ENCODE data around the gene CD4. TPM values are rescaled to one million over a fixed set of nuclear protein-coding genes. Genes with fewer than 3 reads are reported as not detected.

CD4 gene
- total RNA-seq, 1 experiment from 2014 or later = 0.42 TPM

- no peaks in the 10 kb centered on the region for H3K9me3 ChIP-seq (ENCODE audit: control insufficient read depth in 1 of 2, insufficient read depth in 1 of 2, low read depth in 1 of 2, low read length in 2 of 2)
- no peaks in the 10 kb centered on the region for H4K20me1 ChIP-seq (ENCODE audit: insufficient read depth)
- peak overlapping the region; percentile 89 for H3K9ac ChIP-seq (ENCODE audit: low read length)
- POLR2A ChIA-PET = interaction anchor here (0.6 to 8.9 kb wide), 14 partner anchors 8 to 638 kb away, joined by 3 to 186 read pairs (median 12); partner anchors contain the start of genes C12orf57, COPS7A, GAPDH and GNB3
- H3K36me3 ChIP-seq (ENCODE audit: control insufficient read depth in 1 of 2, insufficient read depth in 2 of 2, low read length in 2 of 2) = peaks cover 30 to 48% of the 10 kb centered on the region in 2 experiments; a peak in 3 of 4 replicates
- H3K4me1 ChIP-seq (ENCODE audit: control insufficient read depth in 1 of 2, insufficient read depth in 2 of 2, low read length in 2 of 2) = peaks cover 15 to 31% of the 10 kb centered on the region in 2 experiments
- no peak for DNase-seq (ENCODE audit: low read depth, low spot score)
- peak overlapping the region; percentile 65 for H3K27ac ChIP-seq (ENCODE audit: low read depth, low read length)
- intact Hi-C loops (cut with micrococcal nuclease) = loop anchor here (5.0 kb wide), 1 partner anchor 246 kb away; the partner anchor contains the start of gene CHD4
- RAD21 ChIA-PET (ENCODE audit: low non-redundant PET in 1 of 2, low total read pairs in 2 of 2, uncharacterized antibody in 2 of 2, unreplicated experiment in 2 of 2) = interaction anchor here in 1 of 2 experiments (1.5 kb wide), 1 partner anchor 20 kb away, joined by 5 read pairs; the partner anchor contains the start of gene SPSB2
- peaks cover 49% of the 10 kb centered on the region for H3K79me2 ChIP-seq (ENCODE audit: insufficient read depth, low read length)
- peak overlapping the region; percentile 67 to 94 for H3K4me3 ChIP-seq (replicated peaks in 1 of 2; ENCODE audit: low read depth in 1 of 2, low read length in 2 of 2)
- H3K27me3 ChIP-seq (ENCODE audit: insufficient read depth, low read length) = no peaks in the 10 kb centered on the region
- no peak for TF ChIP-seq SIN3A (IDR thresholded peaks at IDR 0.05; ENCODE audit: low read depth)
- TF ChIP-seq TCF7L2 (IDR thresholded peaks at IDR 0.05; ENCODE audit: borderline replicate concordance, extremely low read depth, insufficient read depth, insufficient read length) = peak; percentile 61
- peak; percentile 6 for ATAC-seq
- H2AFZ ChIP-seq (ENCODE audit: low read depth, low read length, poor library complexity, severe bottlenecking) = no peak overlapping the region
- CTCF ChIA-PET = interaction anchor here (0.6 to 3.4 kb wide), 10 partner anchors 16 to 99 kb away, joined by 3 to 38 read pairs (median 9); partner anchors contain the start of genes MLF2, P3H3 and SPSB2
- peak overlapping the region; percentile 100 for H3K4me2 ChIP-seq (ENCODE audit: low read length)
- BruUV-seq (replicated peaks) = no TSS peak
- no peaks in the 10 kb centered on the region for H3K9me2 ChIP-seq (ENCODE audit: insufficient read depth)
Observed at GRCh38 chr12:6852651-6853354, 63.5 kb downstream of the CD4 start.

- Histone ChIP-seq H3K27ac (ENCODE audit: low read depth, low read length) (peak overlapping the region; percentile 65), H3K36me3 (ENCODE audit: control insufficient read depth in 1 of 2, insufficient read depth in 2 of 2, low read length in 2 of 2) (peaks cover 31 to 55% of the 10 kb centered on the region in 2 experiments; a peak in 3 of 4 replicates), H3K9ac (ENCODE audit: low read length) (peak overlapping the region; percentile 89), H2AFZ (ENCODE audit: low read depth, low read length, poor library complexity, severe bottlenecking) (no peak overlapping the region), H3K4me1 (ENCODE audit: control insufficient read depth in 1 of 2, insufficient read depth in 2 of 2, low read length in 2 of 2) (peaks cover 15 to 31% of the 10 kb centered on the region in 2 experiments), H4K20me1 (ENCODE audit: insufficient read depth) (no peaks in the 10 kb centered on the region), H3K4me2 (ENCODE audit: low read length) (peak overlapping the region; percentile 100), H3K4me3 (replicated peaks in 1 of 2; ENCODE audit: low read depth in 1 of 2, low read length in 2 of 2) (peak overlapping the region; percentile 67 to 94), H3K9me3 (ENCODE audit: control insufficient read depth in 1 of 2, insufficient read depth in 1 of 2, low read depth in 1 of 2, low read length in 2 of 2) (no peaks in the 10 kb centered on the region), H3K9me2 (ENCODE audit: insufficient read depth) (no peaks in the 10 kb centered on the region), H3K27me3 (ENCODE audit: insufficient read depth, low read length) (no peaks in the 10 kb centered on the region), H3K79me2 (ENCODE audit: insufficient read depth, low read length) (peaks cover 49% of the 10 kb centered on the region)
- ChIA-PET RAD21 (ENCODE audit: low non-redundant PET in 1 of 2, low total read pairs in 2 of 2, uncharacterized antibody in 2 of 2, unreplicated experiment in 2 of 2) (no interaction called here), POLR2A (interaction anchor here (8.9 kb wide), 1 partner anchor 15 kb away, joined by 186 read pairs; the partner anchor contains the start of genes SPSB2 and TPI1), CTCF (interaction anchor here (2.6 to 3.4 kb wide), 4 partner anchors 19 to 100 kb away, joined by 10 to 38 read pairs (median 24); partner anchors contain the start of genes MLF2 and SPSB2)
- no peak for TF ChIP-seq POLR2AphosphoS5 (IDR thresholded peaks at IDR 0.05; ENCODE audit: low read depth, low read length)
- TF ChIP-seq EZH2phosphoT487 (IDR thresholded peaks at IDR 0.05; ENCODE audit: borderline replicate concordance) = no peak
- no peak for TF ChIP-seq FOSL1 (IDR thresholded peaks at IDR 0.05; ENCODE audit: low read depth)
- no peak for TF ChIP-seq SRF (IDR thresholded peaks at IDR 0.05; ENCODE audit: low read depth)
- no peak for TF ChIP-seq CTCF (IDR thresholded peaks at IDR 0.05 in 2 of 3, conservative IDR thresholded peaks at IDR 0.05 in 1 of 3; ENCODE audit: borderline replicate concordance in 1 of 3, insufficient read depth in 1 of 3, low read depth in 2 of 3, low read length in 2 of 3)
- DNase-seq (ENCODE audit: low read depth, low spot score) (no peak), ATAC-seq (no peak)
- intact Hi-C loops (cut with micrococcal nuclease) = loop anchor here (5.0 kb wide), 1 partner anchor 246 kb away; the partner anchor contains the start of gene CHD4
- BruUV-seq (replicated peaks) = no TSS peak
Observed at GRCh38 chr12:6853626-6854025, 64.3 kb downstream of the CD4 start.
